ENCODE measurements around the gene WDSUB1.

GRCh38 chr2:159226608-159227385, 59.7 kb downstream of the WDSUB1 start:
- TF ChIP-seq, protein P1, sequence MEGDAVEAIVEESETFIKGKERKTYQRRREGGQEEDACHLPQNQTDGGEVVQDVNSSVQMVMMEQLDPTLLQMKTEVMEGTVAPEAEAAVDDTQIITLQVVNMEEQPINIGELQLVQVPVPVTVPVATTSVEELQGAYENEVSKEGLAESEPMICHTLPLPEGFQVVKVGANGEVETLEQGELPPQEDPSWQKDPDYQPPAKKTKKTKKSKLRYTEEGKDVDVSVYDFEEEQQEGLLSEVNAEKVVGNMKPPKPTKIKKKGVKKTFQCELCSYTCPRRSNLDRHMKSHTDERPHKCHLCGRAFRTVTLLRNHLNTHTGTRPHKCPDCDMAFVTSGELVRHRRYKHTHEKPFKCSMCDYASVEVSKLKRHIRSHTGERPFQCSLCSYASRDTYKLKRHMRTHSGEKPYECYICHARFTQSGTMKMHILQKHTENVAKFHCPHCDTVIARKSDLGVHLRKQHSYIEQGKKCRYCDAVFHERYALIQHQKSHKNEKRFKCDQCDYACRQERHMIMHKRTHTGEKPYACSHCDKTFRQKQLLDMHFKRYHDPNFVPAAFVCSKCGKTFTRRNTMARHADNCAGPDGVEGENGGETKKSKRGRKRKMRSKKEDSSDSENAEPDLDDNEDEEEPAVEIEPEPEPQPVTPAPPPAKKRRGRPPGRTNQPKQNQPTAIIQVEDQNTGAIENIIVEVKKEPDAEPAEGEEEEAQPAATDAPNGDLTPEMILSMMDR (IDR thresholded peaks at IDR 0.05; ENCODE audit: low read depth, low read length, missing input control): no peak
- TF ChIP-seq YY1 (IDR thresholded peaks at IDR 0.05) (no peak), JUND (IDR thresholded peaks at IDR 0.05) (no peak), ATF3 (IDR thresholded peaks at IDR 0.05) (no peak), ZBTB33 (IDR thresholded peaks at IDR 0.05) (no peak), GABPA (IDR thresholded peaks at IDR 0.05 in 1 of 2, conservative IDR thresholded peaks at IDR 0.05 in 1 of 2) (no peak), HNF4G (IDR thresholded peaks at IDR 0.05) (no peak), TAF1 (conservative IDR thresholded peaks at IDR 0.05) (no peak), RXRA (IDR thresholded peaks at IDR 0.05) (no peak)
- TF ChIP-seq, protein P2, sequence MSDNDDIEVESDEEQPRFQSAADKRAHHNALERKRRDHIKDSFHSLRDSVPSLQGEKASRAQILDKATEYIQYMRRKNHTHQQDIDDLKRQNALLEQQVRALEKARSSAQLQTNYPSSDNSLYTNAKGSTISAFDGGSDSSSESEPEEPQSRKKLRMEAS (IDR thresholded peaks at IDR 0.05): no peak
